ENCODE measurements around the gene FAM193B. TPM values are rescaled to one million over a fixed set of nuclear protein-coding genes. Genes with fewer than 3 reads are reported as not detected.

The FAM193B gene
- total RNA-seq, 1 experiment from 2014 or later: 43.8 TPM

Other genes with a start within 250 kb of the FAM193B start
- 15.1 and 19.4 TPM in 2 replicates for gene MXD3, start 242.7 kb downstream of the FAM193B start, total RNA-seq (2021)
- 97.7 and 98.4 TPM in 2 replicates for gene LMAN2, start 202.9 kb downstream of the FAM193B start, total RNA-seq (2021)
- gene RGS14, start 196.6 kb downstream of the FAM193B start, total RNA-seq (2021): 3.1 and 6.5 TPM in 2 replicates
- not detected in 2 replicates for gene SLC34A1, start 170.1 kb downstream of the FAM193B start, total RNA-seq (2021)
- not detected in 2 replicates for gene PFN3, start 153.9 kb downstream of the FAM193B start, total RNA-seq (2021)
- gene F12, start 145.0 kb downstream of the FAM193B start, total RNA-seq (2021): 0.81 TPM in 1 of 2 replicates, not detected in the other
- 32.1 and 38.1 TPM in 2 replicates for gene GRK6, start 127.9 kb downstream of the FAM193B start, total RNA-seq (2021)
- 3.0 and 5.3 TPM in 2 replicates for gene PRR7, start 107.7 kb downstream of the FAM193B start, total RNA-seq (2021)
- 271 and 286 TPM in 2 replicates for gene DBN1, start 80.9 kb downstream of the FAM193B start, total RNA-seq (2021)
- gene PDLIM7, start 57.0 kb downstream of the FAM193B start, total RNA-seq (2021): 116 and 132 TPM in 2 replicates
- 13.1 and 15.0 TPM in 2 replicates for gene DOK3, start 44.7 kb downstream of the FAM193B start, total RNA-seq (2021)
- 82.3 and 87.7 TPM in 2 replicates for gene DDX41, start 37.6 kb downstream of the FAM193B start, total RNA-seq (2021)
- 88.6 and 90.1 TPM in 2 replicates for gene TMED9, start 37.6 kb upstream of the FAM193B start, total RNA-seq (2021)
- gene B4GALT7, start 45.6 kb upstream of the FAM193B start, total RNA-seq (2021): 15.0 and 17.3 TPM in 2 replicates
- not detected in 2 replicates for gene FAM153A, start 228.3 kb upstream of the FAM193B start, total RNA-seq (2021)